ENCODE results near the gene EFHC1.
"Not testable (repeated sequence)": the region's sequence is repeated elsewhere in the genome, so short reads cannot be mapped to it uniquely, and the experiment has no call there.

EFHC1 gene

GRCh38 chr6:52381249-52381648 is 38.9 kb upstream of the EFHC1 start:
- DNase-seq (ENCODE audit: low read depth, low spot score), result no peak
- no peak overlapping the region for H3K27ac ChIP-seq
- no peak overlapping the region for H3K9ac ChIP-seq (ENCODE audit: insufficient read length)
- H3K9me3 ChIP-seq (ENCODE audit: low read depth, low read length), result no peaks in the 10 kb centered on the region
- H3K4me3 ChIP-seq, result no peak overlapping the region
- H3K36me3 ChIP-seq (ENCODE audit: insufficient read depth, low read length), result no peaks in the 10 kb centered on the region
- TF ChIP-seq POLR2AphosphoS5 (IDR thresholded peaks at IDR 0.05; ENCODE audit: borderline replicate concordance, low read depth, low read length) (no peak), FOXP2 (optimal IDR thresholded peaks at IDR 0.05; ENCODE audit: control extremely low read depth, extremely low read length, insufficient read depth) (no peak), EZH2 (IDR thresholded peaks at IDR 0.05) (no peak)

- Histone ChIP-seq H3K36me3 (ENCODE audit: insufficient read depth, low read length) (no peaks in the 10 kb centered on the region), H3K4me3 (no peak overlapping the region), H3K9me3 (ENCODE audit: low read depth, low read length) (no peaks in the 10 kb centered on the region), H3K27ac (no peak overlapping the region), H3K9ac (ENCODE audit: insufficient read length) (no peak overlapping the region)
- TF ChIP-seq EZH2 (IDR thresholded peaks at IDR 0.05), result no peak
- TF ChIP-seq FOXP2 (optimal IDR thresholded peaks at IDR 0.05; ENCODE audit: control extremely low read depth, extremely low read length, insufficient read depth), result no peak
- TF ChIP-seq POLR2AphosphoS5 (IDR thresholded peaks at IDR 0.05; ENCODE audit: borderline replicate concordance, low read depth, low read length), result no peak
- no peak for DNase-seq (ENCODE audit: low read depth, low spot score)
Measured at GRCh38 chr6:52384145-52384766, 35.9 kb upstream of the EFHC1 start.

- H3K9me3 ChIP-seq (ENCODE audit: low read depth, low read length), result no peaks in the 10 kb centered on the region
- no peak overlapping the region for H3K4me3 ChIP-seq
- no peak overlapping the region for H3K27ac ChIP-seq
- TF ChIP-seq FOXP2 (optimal IDR thresholded peaks at IDR 0.05; ENCODE audit: control extremely low read depth, extremely low read length, insufficient read depth), result no peak
- no peak for TF ChIP-seq EZH2 (IDR thresholded peaks at IDR 0.05)
- TF ChIP-seq POLR2AphosphoS5 (IDR thresholded peaks at IDR 0.05; ENCODE audit: borderline replicate concordance, low read depth, low read length), result no peak
- no peak overlapping the region for H3K9ac ChIP-seq (ENCODE audit: insufficient read length)
- DNase-seq (ENCODE audit: low read depth, low spot score), result no peak
- H3K36me3 ChIP-seq (ENCODE audit: insufficient read depth, low read length), result no peaks in the 10 kb centered on the region
Measured at GRCh38 chr6:52385074-52385473, 35.1 kb upstream of the EFHC1 start.

- H3K9me3 ChIP-seq (ENCODE audit: low read depth, low read length); H3K4me3 ChIP-seq; DNase-seq (ENCODE audit: low read depth, low spot score); H3K9ac ChIP-seq (ENCODE audit: insufficient read length); H3K36me3 ChIP-seq (ENCODE audit: insufficient read depth, low read length); H3K27ac ChIP-seq: not testable (repeated sequence)
Measured at GRCh38 chr6:52388119-52388518, 32.0 kb upstream of the EFHC1 start.

GRCh38 chr6:52388790-52389189 is 31.4 kb upstream of the EFHC1 start:
- H3K9ac ChIP-seq (ENCODE audit: insufficient read length), result no peak overlapping the region
- no peak for TF ChIP-seq FOXP2 (optimal IDR thresholded peaks at IDR 0.05; ENCODE audit: control extremely low read depth, extremely low read length, insufficient read depth)
- TF ChIP-seq POLR2AphosphoS5 (IDR thresholded peaks at IDR 0.05; ENCODE audit: borderline replicate concordance, low read depth, low read length), result no peak
- H3K4me3 ChIP-seq, result no peak overlapping the region
- no peaks in the 10 kb centered on the region for H3K36me3 ChIP-seq (ENCODE audit: insufficient read depth, low read length)
- no peak overlapping the region for H3K27ac ChIP-seq
- no peaks in the 10 kb centered on the region for H3K9me3 ChIP-seq (ENCODE audit: low read depth, low read length)
- no peak for DNase-seq (ENCODE audit: low read depth, low spot score)

GRCh38 chr6:52389264-52389625 is 30.9 kb upstream of the EFHC1 start:
- Histone ChIP-seq H3K9ac (ENCODE audit: insufficient read length) (no peak overlapping the region), H3K4me3 (no peak overlapping the region), H3K27ac (no peak overlapping the region), H3K36me3 (ENCODE audit: insufficient read depth, low read length) (no peaks in the 10 kb centered on the region), H3K9me3 (ENCODE audit: low read depth, low read length) (no peaks in the 10 kb centered on the region)
- TF ChIP-seq EZH2 (IDR thresholded peaks at IDR 0.05) (no peak), POLR2AphosphoS5 (IDR thresholded peaks at IDR 0.05; ENCODE audit: borderline replicate concordance, low read depth, low read length) (no peak), FOXP2 (optimal IDR thresholded peaks at IDR 0.05; ENCODE audit: control extremely low read depth, extremely low read length, insufficient read depth) (no peak)
- no peak for DNase-seq (ENCODE audit: low read depth, low spot score)

GRCh38 chr6:52389626-52390360 is 30.3 kb upstream of the EFHC1 start:
- no peak overlapping the region for H3K4me3 ChIP-seq
- no peak overlapping the region for H3K27ac ChIP-seq

GRCh38 chr6:52390361-52390727 is 29.8 kb upstream of the EFHC1 start:
- H3K4me3 ChIP-seq, result no peak overlapping the region
- H3K9ac ChIP-seq (ENCODE audit: insufficient read length), result no peak overlapping the region
- TF ChIP-seq FOXP2 (optimal IDR thresholded peaks at IDR 0.05; ENCODE audit: control extremely low read depth, extremely low read length, insufficient read depth) (no peak), EZH2 (IDR thresholded peaks at IDR 0.05) (no peak)
- H3K9me3 ChIP-seq (ENCODE audit: low read depth, low read length), result no peaks in the 10 kb centered on the region
- no peak for DNase-seq (ENCODE audit: low read depth, low spot score)
- H3K27ac ChIP-seq, result no peak overlapping the region
- H3K36me3 ChIP-seq (ENCODE audit: insufficient read depth, low read length), result no peaks in the 10 kb centered on the region

More at GRCh38 chr6:52389626-52390360, 30.3 kb upstream of the EFHC1 start:
- Histone ChIP-seq H3K9ac (ENCODE audit: insufficient read length) (no peak overlapping the region), H3K9me3 (ENCODE audit: low read depth, low read length) (no peaks in the 10 kb centered on the region), H3K36me3 (ENCODE audit: insufficient read depth, low read length) (no peaks in the 10 kb centered on the region)
- TF ChIP-seq FOXP2 (optimal IDR thresholded peaks at IDR 0.05; ENCODE audit: control extremely low read depth, extremely low read length, insufficient read depth) (no peak), POLR2AphosphoS5 (IDR thresholded peaks at IDR 0.05; ENCODE audit: borderline replicate concordance, low read depth, low read length) (no peak), EZH2 (IDR thresholded peaks at IDR 0.05) (no peak)
- no peak for DNase-seq (ENCODE audit: low read depth, low spot score)

GRCh38 chr6:52391599-52391998 is 28.5 kb upstream of the EFHC1 start:
- Histone ChIP-seq H3K36me3 (ENCODE audit: insufficient read depth, low read length) (no peaks in the 10 kb centered on the region), H3K9me3 (ENCODE audit: low read depth, low read length) (no peaks in the 10 kb centered on the region), H3K27ac (no peak overlapping the region), H3K9ac (ENCODE audit: insufficient read length) (no peak overlapping the region), H3K4me3 (no peak overlapping the region)
- no peak for DNase-seq (ENCODE audit: low read depth, low spot score)
- TF ChIP-seq EZH2 (IDR thresholded peaks at IDR 0.05) (no peak), POLR2AphosphoS5 (IDR thresholded peaks at IDR 0.05; ENCODE audit: borderline replicate concordance, low read depth, low read length) (no peak), FOXP2 (optimal IDR thresholded peaks at IDR 0.05; ENCODE audit: control extremely low read depth, extremely low read length, insufficient read depth) (no peak)

Measured in SK-N-MC (cell line).